WTC11 (cell line): Measurements from ENCODE around the gene FAM193A. TPM values are rescaled to one million over a fixed set of nuclear protein-coding genes. Genes with fewer than 3 reads are reported as not detected.

Source experiments
- ATAC-seq: fragments of 200-7000 bp; cut with Tn5 transposase; 2 replicates; pipeline ENCODE4 v1.10.0; 2021; ENCODE audit warnings: mild to moderate bottlenecking, moderate library complexity
- CTCF ChIA-PET: fragments of 300-600 bp; sonication (Branson Sonifier 250); formaldehyde crosslinking; loops from one replicate; lab custom pipeline; 2021; ENCODE audit warnings: antibody characterized with exemption; lab: Charles Lee
- POLR2A ChIA-PET: fragments of 350-600 bp; sonication (Branson Sonifier 250); formaldehyde crosslinking; loops from one replicate; lab custom pipeline; 2021; ENCODE audit warnings: antibody characterized with exemption; lab: Charles Lee
- DNase-seq: peaks from one replicate; pipeline ENCODE4 v3.0.0; 2021; ENCODE audit warnings: low spot score
- H3K27ac Mint-ChIP-seq: 2 replicates; pipeline ENCODE4 v1.8.0; 2021; ENCODE audit warnings: mixed read lengths
- H3K27me3 Mint-ChIP-seq: 2 replicates; pipeline ENCODE4 v1.8.0; 2021; ENCODE audit warnings: low read depth, mild to moderate bottlenecking, moderate library complexity, mixed read lengths
- H3K36me3 Mint-ChIP-seq: 2 replicates; pipeline ENCODE4 v1.8.0; 2021; ENCODE audit warnings: mixed read lengths
- H3K4me1 Mint-ChIP-seq: 2 replicates; pipeline ENCODE4 v1.8.0; 2022; ENCODE audit warnings: mixed read lengths
- H3K4me3 Mint-ChIP-seq: 2 replicates; pipeline ENCODE4 v1.8.0; 2021; ENCODE audit warnings: mild to moderate bottlenecking, moderate library complexity, mixed read lengths
- H3K9me3 Mint-ChIP-seq: 2 replicates; pipeline ENCODE4 v1.8.0; 2021; ENCODE audit warnings: mixed read lengths
- ATF2 ChIP-seq: sonication (generic); formaldehyde crosslinking; IDR thresholded peaks from 2 replicates; pipeline ENCODE4 v1.8.1; 2022; ENCODE audit warnings: low read depth, missing genetic modification reagents, borderline replicate concordance
- ATF3 ChIP-seq: sonication (generic); formaldehyde crosslinking; conservative IDR thresholded peaks from 2 replicates; pipeline ENCODE4 v1.8.1; 2022; ENCODE audit warnings: mild to moderate bottlenecking, missing genetic modification reagents
- ELF4 ChIP-seq: sonication (generic); formaldehyde crosslinking; IDR thresholded peaks from 2 replicates; pipeline ENCODE4 v1.8.1; 2022; ENCODE audit warnings: low read depth, mild to moderate bottlenecking, moderate library complexity, missing genetic modification reagents
- FOXP1 ChIP-seq: sonication (generic); formaldehyde crosslinking; IDR thresholded peaks from 2 replicates; pipeline ENCODE4 v1.8.0; 2022; ENCODE audit warnings: missing genetic modification reagents, mild to moderate bottlenecking, moderate library complexity, borderline replicate concordance
- NR2C2 ChIP-seq: sonication (generic); formaldehyde crosslinking; IDR thresholded peaks from 2 replicates; pipeline ENCODE4 v1.8.0; 2022; ENCODE audit warnings: mild to moderate bottlenecking, missing genetic modification reagents
- RELA ChIP-seq: sonication (generic); formaldehyde crosslinking; IDR thresholded peaks from 2 replicates; pipeline ENCODE4 v1.8.1; 2022; ENCODE audit warnings: missing genetic modification reagents, mild to moderate bottlenecking, borderline replicate concordance
- TEAD1 ChIP-seq: sonication (generic); formaldehyde crosslinking; IDR thresholded peaks from 2 replicates; pipeline ENCODE4 v1.8.0; 2022; ENCODE audit warnings: mild to moderate bottlenecking, missing genetic modification reagents
- USF2 ChIP-seq: sonication (generic); formaldehyde crosslinking; IDR thresholded peaks from 2 replicates; pipeline ENCODE4 v1.8.1; 2023; ENCODE audit warnings: mild to moderate bottlenecking, missing genetic modification reagents, moderate library complexity
- ZBTB21 ChIP-seq: sonication (generic); formaldehyde crosslinking; IDR thresholded peaks from 2 replicates; pipeline ENCODE4 v1.8.1; 2023; ENCODE audit warnings: mild to moderate bottlenecking, missing genetic modification reagents, borderline replicate concordance
- ZNF219 ChIP-seq: sonication (generic); formaldehyde crosslinking; IDR thresholded peaks from 2 replicates; pipeline ENCODE4 v1.8.0; 2023; ENCODE audit warnings: missing genetic modification reagents, mild to moderate bottlenecking, borderline replicate concordance
- ZNF396 ChIP-seq: fragments of 250-450 bp; sonication (Bioruptor Pico); IDR thresholded peaks from 2 replicates; pipeline ENCODE4 v1.8.0; 2021; ENCODE audit warnings: mild to moderate bottlenecking, moderate library complexity, borderline replicate concordance
- ZNF512 ChIP-seq: sonication (generic); formaldehyde crosslinking; IDR thresholded peaks from 2 replicates; pipeline ENCODE4 v1.8.1; 2022; ENCODE audit warnings: missing genetic modification reagents, borderline replicate concordance
- ZNF671 ChIP-seq: fragments of 250-450 bp; sonication (Bioruptor Pico); IDR thresholded peaks from 2 replicates; pipeline ENCODE4 v1.8.0; 2021; ENCODE audit warnings: mild to moderate bottlenecking
- total RNA-seq: library from RNA; stranded (reverse); gene quantifications from 3 replicates; pipeline ENCODE4 v1.2.3, GENCODE V29; 2021
- TF ChIP-seq, protein P1 (sequence below): fragments of 250-450 bp; sonication (Bioruptor Pico); IDR thresholded peaks from 2 replicates; pipeline ENCODE4 v1.8.0; 2021; ENCODE audit warnings: mild to moderate bottlenecking
- TF ChIP-seq, protein P2 (sequence below): fragments of 250-450 bp; sonication (Bioruptor Pico); conservative IDR thresholded peaks from 2 replicates; pipeline ENCODE4 v1.9.0; 2021; ENCODE audit warnings: mild to moderate bottlenecking
- TF ChIP-seq, protein P3 (sequence below): sonication (generic); formaldehyde crosslinking; IDR thresholded peaks from 2 replicates; pipeline ENCODE4 v1.8.0; 2022; ENCODE audit warnings: mild to moderate bottlenecking, missing genetic modification reagents

Gene FAM193A
- total RNA-seq, 1 experiment from 2014 or later, result 28.1 TPM

GRCh38 chr4:2697995-2698414 lies 161.6 kb downstream of the FAM193A start (continued):
- no peak for TF ChIP-seq ZNF512 (CRISPR knock-in tag)
- TF ChIP-seq ATF2, result no peak
- TF ChIP-seq ZNF671, result no peak
- no peak for TF ChIP-seq TEAD1 (CRISPR knock-in tag)
- TF ChIP-seq ZNF396 (CRISPR knock-in tag), result no peak
- TF ChIP-seq ELF4 (CRISPR knock-in tag), result no peak
- TF ChIP-seq, protein P1, sequence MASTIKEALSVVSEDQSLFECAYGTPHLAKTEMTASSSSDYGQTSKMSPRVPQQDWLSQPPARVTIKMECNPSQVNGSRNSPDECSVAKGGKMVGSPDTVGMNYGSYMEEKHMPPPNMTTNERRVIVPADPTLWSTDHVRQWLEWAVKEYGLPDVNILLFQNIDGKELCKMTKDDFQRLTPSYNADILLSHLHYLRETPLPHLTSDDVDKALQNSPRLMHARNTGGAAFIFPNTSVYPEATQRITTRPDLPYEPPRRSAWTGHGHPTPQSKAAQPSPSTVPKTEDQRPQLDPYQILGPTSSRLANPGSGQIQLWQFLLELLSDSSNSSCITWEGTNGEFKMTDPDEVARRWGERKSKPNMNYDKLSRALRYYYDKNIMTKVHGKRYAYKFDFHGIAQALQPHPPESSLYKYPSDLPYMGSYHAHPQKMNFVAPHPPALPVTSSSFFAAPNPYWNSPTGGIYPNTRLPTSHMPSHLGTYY (CRISPR knock-in tag), result no peak
- no peak for TF ChIP-seq ZBTB21 (CRISPR knock-in tag)
- TF ChIP-seq ATF3, result no peak
- TF ChIP-seq FOXP1, result no peak
- no peak for TF ChIP-seq NR2C2
- no peak for TF ChIP-seq USF2 (CRISPR knock-in tag)
- TF ChIP-seq, protein P2, sequence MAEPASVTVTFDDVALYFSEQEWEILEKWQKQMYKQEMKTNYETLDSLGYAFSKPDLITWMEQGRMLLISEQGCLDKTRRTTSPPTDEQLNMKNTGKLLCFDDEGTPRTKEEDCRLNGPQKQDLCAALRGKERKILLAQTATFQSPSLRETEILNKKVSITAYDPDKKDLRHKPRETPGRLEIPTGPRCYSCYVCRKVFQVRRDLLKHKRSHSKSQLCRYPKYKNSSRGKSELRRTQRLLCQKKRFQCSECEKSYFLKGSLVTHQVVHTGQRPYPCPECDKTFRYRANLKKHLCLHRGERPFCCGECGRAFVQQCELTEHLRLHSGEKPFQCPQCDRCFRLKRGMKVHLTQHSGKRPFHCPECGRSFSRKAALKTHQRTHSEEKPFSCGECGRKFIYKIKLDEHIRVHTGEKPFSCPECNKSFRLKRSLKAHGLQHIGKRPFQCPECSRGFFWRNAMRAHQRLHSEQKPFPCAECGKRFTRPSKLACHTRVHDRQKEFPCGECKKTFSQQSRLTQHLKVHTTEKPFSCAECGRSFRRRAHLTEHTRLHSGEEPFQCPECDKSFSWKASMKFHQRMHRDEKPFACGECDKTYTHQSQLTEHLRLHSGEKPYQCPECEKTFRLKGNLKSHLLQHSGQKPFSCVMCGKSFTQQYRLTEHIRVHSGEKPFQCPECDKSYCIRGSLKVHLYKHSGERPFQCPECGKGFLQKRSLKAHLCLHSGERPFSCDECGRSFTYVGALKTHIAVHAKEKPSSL, result no peak

GRCh38 chr4:2698504-2698903 lies 162.1 kb downstream of the FAM193A start:
- H3K4me1 Mint-ChIP-seq, result no peaks in the 10 kb centered on the region
- TF ChIP-seq, protein P3, sequence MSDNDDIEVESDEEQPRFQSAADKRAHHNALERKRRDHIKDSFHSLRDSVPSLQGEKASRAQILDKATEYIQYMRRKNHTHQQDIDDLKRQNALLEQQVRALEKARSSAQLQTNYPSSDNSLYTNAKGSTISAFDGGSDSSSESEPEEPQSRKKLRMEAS (CRISPR knock-in tag), result no peak
- TF ChIP-seq ZNF219 (CRISPR knock-in tag) (no peak), RELA (CRISPR knock-in tag) (no peak)
- H3K27me3 Mint-ChIP-seq, result no peaks in the 10 kb centered on the region
- POLR2A ChIA-PET, result no interaction called here
- no peak overlapping the region for H3K4me3 Mint-ChIP-seq
- no peak for ATAC-seq
- DNase-seq, result no peak
- CTCF ChIA-PET, result interaction anchor here (0.6 kb wide), 1 partner anchor 305 kb away, joined by 3 read pairs; no protein-coding TSS in a partner anchor
- H3K9me3 Mint-ChIP-seq, result no peaks in the 10 kb centered on the region
- H3K27ac Mint-ChIP-seq, result no peak overlapping the region; the same call in 1 of the 2 replicates
- H3K36me3 Mint-ChIP-seq, result peaks cover 89% of the 10 kb centered on the region
